Activated CD8-positive, alpha-beta memory T cell treated with anti-CD3 and anti-CD28 coated beads, Interleukin-2, amount 50 U/mL, for 1 hour (primary cell): ENCODE results near the gene PDK4.
"Not testable (repeated sequence)": the region's sequence is repeated elsewhere in the genome, so short reads cannot be mapped to it uniquely, and the experiment has no call there.

Source experiments
- DNase-seq: peaks from one replicate; pipeline ENCODE4 v3.0.0-alpha.2; 2020; ENCODE audit errors: extremely low read depth

The PDK4 gene

GRCh38 chr7:95604811-95605210 is 8.5 kb upstream of the PDK4 start:
- not testable (repeated sequence) for DNase-seq

- not testable (repeated sequence) for DNase-seq
Measured at GRCh38 chr7:95604397-95604796, 8.1 kb upstream of the PDK4 start.

GRCh38 chr7:95602421-95602820 is 6.1 kb upstream of the PDK4 start:
- no peak for DNase-seq

DNA sequence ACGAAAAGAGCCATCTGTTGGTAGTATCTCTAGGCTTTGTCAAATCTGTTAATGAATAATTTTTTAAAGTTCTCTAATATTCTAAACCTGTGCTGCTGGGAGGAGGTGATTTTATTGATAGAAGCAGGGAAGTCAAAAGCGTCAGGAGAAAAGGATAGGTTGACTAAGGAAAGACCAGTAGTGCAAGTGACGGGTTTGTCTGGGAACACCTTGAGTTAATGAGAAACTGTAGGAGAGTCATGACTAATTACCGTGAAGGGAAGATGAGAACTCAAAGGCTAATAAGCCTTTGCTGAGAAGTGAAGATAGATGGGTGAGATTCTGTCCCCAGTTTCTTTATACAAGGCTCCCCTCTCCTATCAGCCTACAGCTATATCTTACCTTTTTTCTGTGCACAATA is 5.0 kb upstream of the PDK4 start:
- no peak for DNase-seq

GRCh38 chr7:95599069-95599468 is 2.8 kb upstream of the PDK4 start:
- DNase-seq, result no peak

- no peak for DNase-seq
Measured at GRCh38 chr7:95598511-95598910, 2.2 kb upstream of the PDK4 start.

DNA sequence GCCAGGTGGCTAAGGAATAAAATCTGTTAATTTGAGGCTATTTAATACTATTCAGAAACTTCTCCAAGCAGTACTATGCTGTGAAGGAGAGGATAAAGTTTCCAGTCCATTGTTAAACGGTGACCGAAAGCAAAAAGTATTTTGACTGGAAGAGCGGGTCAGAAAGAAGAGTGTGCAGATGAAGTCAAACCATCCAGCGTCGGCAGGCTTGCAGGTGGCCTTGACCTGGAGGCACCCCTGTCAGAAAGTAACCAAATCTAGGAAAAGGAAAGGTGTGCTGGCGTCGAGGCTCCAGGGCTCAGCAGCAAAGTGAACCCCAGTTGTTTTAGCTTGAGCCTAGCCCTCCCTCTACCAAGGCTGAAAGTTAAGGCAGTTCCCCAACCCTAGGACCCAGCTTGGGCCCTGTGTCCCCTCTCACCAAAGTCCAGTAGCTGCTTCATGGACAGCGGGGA is 544 bp downstream of the PDK4 start:
- DNase-seq, result no peak

DNA sequence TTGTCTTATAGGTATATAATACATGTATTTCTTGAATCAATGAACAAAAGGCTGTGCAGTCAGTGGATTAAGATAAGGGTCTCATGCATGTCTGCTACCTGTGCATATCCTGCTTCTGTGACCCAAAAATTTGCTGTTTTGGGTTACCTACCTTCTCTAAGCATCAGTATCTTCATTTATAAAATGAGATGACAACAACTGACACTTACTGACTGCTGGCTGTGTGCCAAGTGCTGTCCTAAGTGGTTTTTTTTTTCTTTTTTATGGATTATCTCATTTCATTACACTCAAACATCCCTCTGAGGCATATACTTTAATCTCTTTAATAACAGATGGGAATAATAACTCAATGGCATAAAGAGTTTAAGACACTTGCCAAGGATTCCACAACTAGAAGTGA is 2.1 kb downstream of the PDK4 start:
- DNase-seq, result no peak

DNA sequence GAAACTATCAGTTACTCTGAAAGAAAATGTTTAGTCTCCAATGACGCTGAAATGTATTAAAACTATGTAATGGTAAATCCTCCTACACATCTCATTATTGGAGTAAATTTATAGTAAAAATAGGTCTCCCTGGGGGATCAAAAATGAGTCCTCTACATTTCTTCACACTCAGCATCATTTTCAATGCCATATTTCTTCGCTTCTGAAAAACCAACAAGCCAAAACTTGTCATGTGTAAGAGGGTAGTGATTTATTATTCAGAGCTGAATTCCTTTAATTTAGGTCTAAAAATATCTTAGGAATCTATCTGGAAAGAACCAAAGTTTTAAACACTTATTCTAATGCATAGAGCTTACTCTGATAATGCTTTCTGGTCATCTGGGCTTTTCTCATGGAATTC is 3.0 kb downstream of the PDK4 start:
- DNase-seq, result no peak

DNA sequence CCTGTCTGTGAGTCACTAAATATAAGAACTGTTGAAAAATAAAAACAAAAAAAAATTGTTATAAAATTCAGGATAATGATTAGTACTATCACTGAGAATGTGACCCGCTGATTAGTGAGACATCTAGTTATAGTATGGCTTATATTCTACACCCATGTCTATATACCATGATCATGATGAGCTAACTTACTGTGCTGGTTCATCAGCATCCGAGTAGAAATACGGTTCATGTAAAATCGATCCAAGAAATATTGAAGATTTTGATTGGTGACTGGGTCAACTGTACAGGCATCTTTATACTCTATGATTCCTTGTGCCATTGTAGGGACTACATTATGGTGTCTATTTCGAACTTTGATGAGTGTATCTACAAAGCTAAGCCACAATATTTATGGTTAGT is 3.7 kb downstream of the PDK4 start:
- DNase-seq, result no peak

- DNase-seq, result no peak
Measured at GRCh38 chr7:95590387-95591248, 5.7 kb downstream of the PDK4 start.

GRCh38 chr7:95589766-95590165 is 6.5 kb downstream of the PDK4 start:
- no peak for DNase-seq

GRCh38 chr7:95589031-95589430 is 7.3 kb downstream of the PDK4 start:
- DNase-seq, result no peak

DNA sequence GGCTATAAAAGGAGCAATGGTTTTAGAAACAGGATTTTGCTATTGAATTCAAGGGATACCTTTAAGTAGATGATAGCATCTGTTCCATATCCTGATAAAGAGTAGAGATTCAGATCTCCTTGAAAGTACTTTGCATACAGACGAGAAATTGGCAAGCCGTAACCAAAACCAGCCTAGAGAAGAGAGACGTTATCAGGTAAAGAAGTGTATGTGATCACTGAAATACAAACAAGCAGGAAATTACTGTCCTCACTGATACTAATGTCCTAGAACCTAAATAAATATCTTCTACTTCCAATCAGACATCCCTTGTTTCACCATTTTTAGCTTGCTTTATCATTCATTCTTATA is 9.4 kb downstream of the PDK4 start:
- no peak for DNase-seq

DNA sequence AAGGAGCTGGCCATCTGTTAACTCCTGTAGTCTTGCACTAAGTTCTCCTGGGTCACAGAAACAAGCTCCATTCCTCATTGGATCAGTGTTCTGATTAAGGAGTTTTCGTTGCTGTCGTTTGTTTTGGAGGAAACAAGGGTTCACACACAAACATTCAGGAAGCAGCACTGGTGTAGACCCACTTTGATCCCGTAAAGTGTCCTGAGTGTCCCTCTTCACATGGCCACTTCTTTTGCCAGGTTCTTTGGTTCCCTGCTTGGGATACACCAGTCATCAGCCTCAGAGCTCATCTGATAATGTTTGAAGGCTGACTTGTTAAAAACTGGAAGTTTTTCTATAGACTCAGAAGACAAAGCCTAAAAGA is 10.9 kb downstream of the PDK4 start:
- no peak for DNase-seq

DNA sequence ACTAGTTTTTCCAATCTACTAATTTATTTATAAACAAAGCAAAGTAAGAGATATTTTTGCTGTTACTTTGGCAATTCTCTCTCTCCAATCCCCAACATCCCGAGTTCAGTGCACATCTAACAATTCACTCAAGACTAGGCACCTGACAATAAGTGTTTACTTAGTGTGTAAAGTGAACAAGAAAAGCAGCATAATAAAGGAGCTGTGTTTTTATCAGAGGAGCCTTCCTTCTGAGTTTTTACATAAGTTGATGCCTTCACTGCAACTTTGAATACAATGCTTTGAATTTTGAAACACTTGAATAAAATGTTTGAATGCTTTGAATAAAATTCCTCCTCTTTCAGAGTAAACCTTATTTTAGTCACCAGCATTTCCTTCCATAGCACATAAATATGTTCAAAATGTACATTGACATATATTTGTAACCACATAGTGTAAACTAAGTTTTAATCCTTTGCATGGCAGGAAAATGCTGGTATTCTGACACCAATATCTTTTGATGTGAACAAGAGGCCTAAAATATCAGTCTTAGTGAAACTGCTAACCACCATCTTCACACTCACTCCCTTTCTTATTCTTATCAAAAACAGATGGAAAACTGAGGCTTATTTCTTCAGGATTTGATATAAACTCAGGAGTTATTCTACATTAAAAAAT is 11.4 kb downstream of the PDK4 start:
- no peak for DNase-seq

GRCh38 chr7:95583834-95584621 is 12.3 kb downstream of the PDK4 start:
- no peak for DNase-seq

DNA sequence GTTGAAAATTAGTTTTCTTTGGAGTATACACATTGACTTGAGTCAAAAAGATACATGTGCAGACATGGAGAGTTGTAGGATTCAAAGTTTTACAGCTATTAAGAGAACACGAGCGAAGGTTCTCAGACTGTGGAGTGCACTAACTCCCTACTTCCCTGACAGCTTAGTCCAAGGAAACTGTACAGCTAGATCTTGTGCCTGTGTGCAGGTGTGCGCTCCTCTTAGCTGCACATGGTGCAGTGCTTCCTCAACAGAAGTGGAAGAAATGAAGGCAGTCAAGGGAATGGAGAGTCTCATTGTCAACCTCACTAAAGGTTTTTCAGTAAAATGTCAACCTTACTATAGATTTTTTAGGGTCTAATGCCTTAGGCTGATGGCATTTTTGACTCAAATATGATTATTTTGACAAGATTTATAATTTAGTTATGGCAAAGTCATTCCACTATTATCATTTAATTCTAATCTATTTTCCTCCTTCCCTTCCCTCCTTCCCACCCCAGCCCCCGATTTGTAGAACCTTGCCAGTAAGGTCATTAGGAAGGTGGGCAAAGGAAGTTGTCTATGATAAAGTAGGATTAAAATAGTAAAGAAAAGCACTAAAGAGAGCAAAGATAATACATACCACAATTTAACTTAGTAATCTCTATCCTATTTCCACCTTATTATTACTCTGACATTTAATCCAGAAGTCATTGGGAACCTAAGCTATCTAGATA is 13.6 kb downstream of the PDK4 start:
- no peak for DNase-seq

GRCh38 chr7:95581467-95581866 is 14.8 kb downstream of the PDK4 start:
- DNase-seq, result no peak

DNA sequence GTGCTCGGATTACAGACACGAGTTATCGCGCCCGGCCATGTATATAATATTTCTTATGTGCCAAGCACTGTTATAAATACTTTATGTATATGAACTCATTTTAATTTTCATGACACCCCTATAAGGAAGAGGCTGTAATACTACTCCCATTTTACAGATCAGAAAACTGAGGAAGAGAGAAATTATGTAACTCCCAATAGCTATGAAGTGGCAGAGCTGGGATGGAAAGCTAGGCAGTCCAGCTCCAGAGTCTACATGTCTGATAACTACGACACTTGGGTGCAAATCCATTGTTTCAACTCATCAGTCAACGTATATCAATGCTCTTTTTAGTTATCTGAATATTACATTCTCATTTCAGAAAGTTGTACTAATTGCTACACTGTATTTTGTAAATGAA is 17.0 kb downstream of the PDK4 start:
- no peak for DNase-seq

- DNase-seq, result no peak
Measured at GRCh38 chr7:95578299-95578855, 17.9 kb downstream of the PDK4 start.

- no peak for DNase-seq
Measured at GRCh38 chr7:95577137-95577536, 19.2 kb downstream of the PDK4 start.
